ENCODE data around the gene STXBP5. TPM values are rescaled to one million over a fixed set of nuclear protein-coding genes. Genes with fewer than 3 reads are reported as not detected.

STXBP5 gene
- polyA plus RNA-seq, 1 experiment = 21.0 TPM

- TF ChIP-seq CTCF (IDR thresholded peaks at IDR 0.05; ENCODE audit: insufficient read depth, low read depth, low read length) = no peak
- ChIA-PET POLR2A (no interaction called here), CTCF (no interaction called here)
- no peaks in the 10 kb centered on the region for H3K36me3 ChIP-seq (ENCODE audit: control insufficient read depth, insufficient read depth, low read length)
- H3K27me3 ChIP-seq (ENCODE audit: control insufficient read depth, insufficient read depth, low read length) = no peaks in the 10 kb centered on the region
- DNase-seq (ENCODE audit: low read depth) = no peak
- H3K4me3 ChIP-seq (ENCODE audit: low read depth, low read length) = no peak overlapping the region
Measured at GRCh38 chr6:147177286-147177685, 26.9 kb upstream of the STXBP5 start.

- no peak overlapping the region for H3K4me3 ChIP-seq (ENCODE audit: low read depth, low read length)
- POLR2A ChIA-PET = no interaction called here
- CTCF ChIA-PET = interaction anchor here (0.8 to 1.2 kb wide), 3 partner anchors 15 to 115 kb away, joined by 3 to 4 read pairs (median 4); no protein-coding TSS in a partner anchor
- no peaks in the 10 kb centered on the region for H3K36me3 ChIP-seq (ENCODE audit: control insufficient read depth, insufficient read depth, low read length)
- DNase-seq (ENCODE audit: low read depth) = no peak
- no peaks in the 10 kb centered on the region for H3K27me3 ChIP-seq (ENCODE audit: control insufficient read depth, insufficient read depth, low read length)
- TF ChIP-seq CTCF (IDR thresholded peaks at IDR 0.05; ENCODE audit: insufficient read depth, low read depth, low read length) = no peak
Measured at GRCh38 chr6:147178355-147178754, 25.9 kb upstream of the STXBP5 start.

GRCh38 chr6:147179809-147180208 is 24.4 kb upstream of the STXBP5 start:
- POLR2A ChIA-PET = no interaction called here
- CTCF ChIA-PET = no interaction called here
- Histone ChIP-seq H3K4me3 (ENCODE audit: low read depth, low read length) (no peak overlapping the region), H3K27me3 (ENCODE audit: control insufficient read depth, insufficient read depth, low read length) (no peaks in the 10 kb centered on the region), H3K36me3 (ENCODE audit: control insufficient read depth, insufficient read depth, low read length) (no peaks in the 10 kb centered on the region)
- DNase-seq (ENCODE audit: low read depth) = no peak
- no peak for TF ChIP-seq CTCF (IDR thresholded peaks at IDR 0.05; ENCODE audit: insufficient read depth, low read depth, low read length)

DNA sequence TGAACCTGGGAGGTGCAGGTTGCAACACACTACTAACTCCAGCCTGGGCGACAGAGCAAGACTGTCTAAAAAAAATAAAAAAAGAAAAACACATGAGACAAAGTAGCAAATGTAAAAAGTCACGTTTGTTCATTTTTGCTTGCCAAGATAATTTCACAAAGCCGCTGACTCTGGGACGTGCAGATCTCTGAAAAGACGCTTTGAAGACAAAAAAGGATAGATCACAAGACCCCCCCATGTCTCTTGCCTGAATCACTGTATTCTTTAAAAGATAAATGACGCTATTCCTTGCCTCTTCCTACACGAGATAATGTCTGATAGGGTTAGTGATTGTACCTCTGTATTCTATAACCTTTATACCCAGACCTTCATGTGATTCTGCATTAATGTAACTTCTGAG is 23.3 kb upstream of the STXBP5 start:
- Histone ChIP-seq H3K36me3 (ENCODE audit: control insufficient read depth, insufficient read depth, low read length) (no peaks in the 10 kb centered on the region), H3K27me3 (ENCODE audit: control insufficient read depth, insufficient read depth, low read length) (no peaks in the 10 kb centered on the region), H3K4me3 (ENCODE audit: low read depth, low read length) (no peak overlapping the region)
- CTCF ChIA-PET = no interaction called here
- POLR2A ChIA-PET = no interaction called here
- DNase-seq (ENCODE audit: low read depth) = no peak
- no peak for TF ChIP-seq CTCF (IDR thresholded peaks at IDR 0.05; ENCODE audit: insufficient read depth, low read depth, low read length)

GRCh38 chr6:147184379-147184778 is 19.8 kb upstream of the STXBP5 start:
- DNase-seq (ENCODE audit: low read depth) = no peak
- no peak for TF ChIP-seq CTCF (IDR thresholded peaks at IDR 0.05; ENCODE audit: insufficient read depth, low read depth, low read length)
- Histone ChIP-seq H3K27me3 (ENCODE audit: control insufficient read depth, insufficient read depth, low read length) (no peaks in the 10 kb centered on the region), H3K36me3 (ENCODE audit: control insufficient read depth, insufficient read depth, low read length) (no peaks in the 10 kb centered on the region), H3K4me3 (ENCODE audit: low read depth, low read length) (no peak overlapping the region)
- POLR2A ChIA-PET = no interaction called here
- CTCF ChIA-PET = interaction anchor here (1.3 kb wide), 1 partner anchor 9 kb away, joined by 5 read pairs; no protein-coding TSS in a partner anchor
